Right lobe of liver (tissue), 6 donors: ENCODE data around the gene TOMM6. TPM values are rescaled to one million over a fixed set of nuclear protein-coding genes. Genes with fewer than 3 reads are reported as not detected.

Experiments
- ATAC-seq, 4 donors: fragments of 200-7000 bp; cut with Tn5 transposase; one replicate each; pipeline ENCODE4 v1.9.1; 2020; ENCODE audit warnings: mild to moderate bottlenecking in 4 of 4, moderate library complexity in 4 of 4
- DNase-seq, 3 donors: peaks; one replicate each; pipeline ENCODE4 v3.0.0-alpha.2; 2020
- H3K27ac ChIP-seq, 3 donors: fragments of 200-600 bp; one replicate each; pipeline ENCODE4 v1.8.0; 2022
- H3K27me3 ChIP-seq, 2 donors: fragments of 200-600 bp; one replicate each; pipeline ENCODE4 v1.8.0; 2022
- H3K36me3 ChIP-seq, 4 donors: fragments of 200-600 bp; sonication (generic) in 1 of 4; one replicate each; pipeline versions ENCODE4 v1.5.1 to v1.8.0; 2017 to 2022; ENCODE audit warnings: control low read depth in 1 of 4
- H3K4me1 ChIP-seq, 4 donors: fragments of 200-600 bp; sonication (generic) in 1 of 4; one replicate each; pipeline versions ENCODE4 v1.5.1 to v1.8.0; 2017 to 2022; ENCODE audit warnings: control low read depth in 1 of 4
- H3K4me3 ChIP-seq, 3 donors: fragments of 200-600 bp; one replicate each; pipeline ENCODE4 v1.8.0; 2022
- H3K9me3 ChIP-seq, 4 donors: fragments of 200-600 bp; sonication (generic) in 1 of 4; one replicate each; pipeline versions ENCODE4 v1.5.1 to v1.8.0; 2017 to 2022; ENCODE audit warnings: control low read depth in 1 of 4
- POLR2A ChIP-seq: fragments of 450-650 bp; IDR thresholded peaks from one replicate; pipeline ENCODE4 v1.6.1; 2017; ENCODE audit warnings: antibody characterized with exemption, mild to moderate bottlenecking
- WGBS: methylation state at CpG from one replicate; pipeline ENCODE4 v1.1.6; 2018; ENCODE audit warnings: low coverage, low lambda C conversion rate; ENCODE audit not compliant: insufficient coverage; ENCODE audit errors: missing lambda C conversion rate; 5-methylcytosine and 5-hydroxymethylcytosine counted together
- intact Hi-C, 2 donors: fragments of 100-400 bp; cut with DNase I; formaldehyde crosslinking; loops; one replicate each; pipeline versions ENCODE4 v1.11.2 to v1.14.1; 2022
- total RNA-seq, 6 experiments: library from RNA; depleted of rRNA in 2 of 6; stranded (reverse); fragments of >200 nt in 2 of 6; fragmentation: NEBNext Ultra II Directional in 3 of 6; extraction: Animal tissue kit (Norgen Biotek cat#: 25700) in 3 of 6; gene quantifications; one replicate each; pipeline versions ENCODE4 v1.1.0 to v1.2.4, GENCODE V29; 2016 to 2023
- TF ChIP-seq, protein P1 (sequence below), 4 donors: fragments of 200-600 bp in 3 of 4; fragments of 450-650 bp in 1 of 4; IDR thresholded peaks; one replicate each; pipeline versions ENCODE4 v1.5.1 to v1.8.0; 2016 to 2022; ENCODE audit warnings: antibody characterized with exemption in 4 of 4, mild to moderate bottlenecking in 2 of 4
- donor health status: DM: no; HTN: yes; CAD: no.
- donor health status: DM: no; HTN: no; CAD: no.
- donor health status: DM: no; HTN: no; CAD: no.
- donor health status: DM: no; HTN: yes; CAD: no.
- donor health status: DM: no; HTN: yes; CAD: no.

The TOMM6 gene
- total RNA-seq, 6 experiments from 2014 or later: 61.8 to 104 (median 75.6) TPM

DNA sequence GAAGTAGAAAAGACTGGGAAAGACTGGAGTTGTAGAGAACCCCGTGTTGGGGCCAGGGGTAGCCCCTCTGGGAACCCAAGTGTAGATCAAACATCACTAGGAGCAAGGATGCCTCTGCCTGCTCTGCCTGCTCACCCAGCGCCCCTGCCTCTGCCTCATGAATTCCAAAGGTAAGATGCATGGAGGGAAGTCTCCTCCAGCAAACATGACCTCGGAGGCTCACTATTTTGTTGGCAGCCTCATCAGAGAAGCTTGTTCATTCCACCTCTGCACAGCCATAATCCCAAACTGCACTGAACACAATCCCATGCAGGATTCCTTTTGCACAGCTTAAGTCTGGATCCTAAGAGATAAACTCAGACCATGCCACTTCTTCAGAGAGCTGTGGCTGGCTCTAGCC is 12.7 kb upstream of the TOMM6 start:
- H3K36me3 ChIP-seq: peaks cover 0 to 42% (median 13%) of the 10 kb centered on the region in 4 donors
- no peak overlapping the region for H3K4me3 ChIP-seq
- no peaks in the 10 kb centered on the region for H3K9me3 ChIP-seq
- no peak for DNase-seq
- 73% methylated on average over 2 of the region's 3 CpGs for WGBS
- H3K27me3 ChIP-seq: no peaks in the 10 kb centered on the region
- intact Hi-C loops: no loop called here
- peaks cover 0 to 6% (median 0%) of the 10 kb centered on the region in 4 donors for H3K4me1 ChIP-seq
- no peak for ATAC-seq
- no peak overlapping the region for H3K27ac ChIP-seq
- TF ChIP-seq, protein P1, sequence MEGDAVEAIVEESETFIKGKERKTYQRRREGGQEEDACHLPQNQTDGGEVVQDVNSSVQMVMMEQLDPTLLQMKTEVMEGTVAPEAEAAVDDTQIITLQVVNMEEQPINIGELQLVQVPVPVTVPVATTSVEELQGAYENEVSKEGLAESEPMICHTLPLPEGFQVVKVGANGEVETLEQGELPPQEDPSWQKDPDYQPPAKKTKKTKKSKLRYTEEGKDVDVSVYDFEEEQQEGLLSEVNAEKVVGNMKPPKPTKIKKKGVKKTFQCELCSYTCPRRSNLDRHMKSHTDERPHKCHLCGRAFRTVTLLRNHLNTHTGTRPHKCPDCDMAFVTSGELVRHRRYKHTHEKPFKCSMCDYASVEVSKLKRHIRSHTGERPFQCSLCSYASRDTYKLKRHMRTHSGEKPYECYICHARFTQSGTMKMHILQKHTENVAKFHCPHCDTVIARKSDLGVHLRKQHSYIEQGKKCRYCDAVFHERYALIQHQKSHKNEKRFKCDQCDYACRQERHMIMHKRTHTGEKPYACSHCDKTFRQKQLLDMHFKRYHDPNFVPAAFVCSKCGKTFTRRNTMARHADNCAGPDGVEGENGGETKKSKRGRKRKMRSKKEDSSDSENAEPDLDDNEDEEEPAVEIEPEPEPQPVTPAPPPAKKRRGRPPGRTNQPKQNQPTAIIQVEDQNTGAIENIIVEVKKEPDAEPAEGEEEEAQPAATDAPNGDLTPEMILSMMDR (IDR thresholded peaks at IDR 0.05): no peak
- TF ChIP-seq POLR2A: no peak

DNA sequence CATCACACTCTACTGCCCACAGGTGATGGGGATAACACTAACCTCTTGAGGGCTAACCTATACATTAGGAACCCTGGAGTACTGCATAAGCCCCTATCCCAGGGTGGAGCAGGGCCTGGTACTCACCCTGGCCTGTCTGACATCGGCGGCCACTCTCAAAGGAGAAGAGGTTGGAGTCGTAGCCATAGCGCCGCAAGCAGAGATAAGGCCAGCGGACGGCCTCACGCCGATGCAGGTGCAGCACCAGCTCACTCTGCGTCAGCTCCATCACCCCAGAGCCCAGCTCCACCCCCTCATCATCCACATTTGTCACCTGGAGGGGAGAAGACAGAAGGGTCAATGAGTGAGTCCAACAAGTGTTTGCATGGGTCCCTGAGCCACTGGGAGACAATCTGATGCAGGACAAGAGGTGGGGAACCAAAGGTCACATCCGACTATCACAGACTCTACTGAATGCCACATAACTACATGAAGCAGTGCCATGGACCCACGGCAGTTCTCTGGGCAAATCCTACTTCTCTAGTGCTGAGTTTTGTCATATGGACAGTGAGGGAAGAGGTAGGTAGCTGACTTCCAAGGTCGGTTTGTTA is 12.1 kb upstream of the TOMM6 start:
- intact Hi-C loops: no loop called here
- no peak for TF ChIP-seq POLR2A
- TF ChIP-seq, protein P1 (IDR thresholded peaks at IDR 0.05): no peak
- peaks cover 0 to 6% (median 0%) of the 10 kb centered on the region in 4 donors for H3K4me1 ChIP-seq
- DNase-seq (no peak), ATAC-seq (no peak)
- H3K27me3 ChIP-seq: no peaks in the 10 kb centered on the region
- WGBS: 58% methylated on average over 3 of the region's 13 CpGs
- peaks cover 0 to 42% (median 13%) of the 10 kb centered on the region in 4 donors for H3K36me3 ChIP-seq
- H3K9me3 ChIP-seq: no peaks in the 10 kb centered on the region
- H3K4me3 ChIP-seq: no peak overlapping the region
- no peak overlapping the region for H3K27ac ChIP-seq

DNA sequence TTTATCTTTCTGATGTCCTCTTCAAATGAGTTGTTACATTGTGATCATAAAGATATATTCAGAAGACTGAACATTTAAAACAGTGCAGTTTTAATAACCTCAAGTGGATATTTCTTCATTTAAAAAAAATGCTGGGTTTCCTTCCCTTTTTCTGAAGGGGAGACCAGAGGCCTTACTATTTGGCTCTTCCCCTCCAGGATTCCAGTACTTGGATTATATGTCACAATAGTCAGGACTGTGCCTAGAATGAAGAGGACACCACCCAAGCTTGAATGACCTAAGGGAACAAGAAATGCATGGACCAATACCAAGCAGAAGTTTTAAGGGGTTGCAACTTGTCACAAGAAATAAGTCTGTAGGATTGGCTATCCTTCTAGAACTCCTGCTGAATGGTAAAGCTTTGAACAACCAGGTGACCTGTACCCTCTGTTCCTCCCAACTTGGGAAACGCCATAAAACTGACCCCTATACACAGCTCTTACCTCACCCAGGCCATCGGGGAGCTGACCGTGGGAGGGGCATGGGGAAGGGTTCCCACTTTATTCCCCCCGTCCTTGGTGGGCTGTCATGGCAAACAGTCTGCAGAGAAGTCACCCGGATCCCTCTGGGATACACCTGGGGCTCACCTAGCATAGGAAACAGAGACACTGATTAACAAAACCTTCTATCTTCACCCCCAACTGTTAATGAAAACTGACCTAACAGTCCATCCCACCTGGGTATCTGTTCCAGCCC is 9.8 kb upstream of the TOMM6 start:
- H3K27ac ChIP-seq: no peak overlapping the region
- intact Hi-C loops: no loop called here
- 60% methylated on average over 1 of the region's 5 CpGs for WGBS
- peaks cover 0 to 22% (median 8%) of the 10 kb centered on the region in 4 donors for H3K36me3 ChIP-seq
- H3K9me3 ChIP-seq: no peaks in the 10 kb centered on the region
- peaks cover 0 to 17% (median 5%) of the 10 kb centered on the region in 4 donors for H3K4me1 ChIP-seq
- H3K27me3 ChIP-seq: no peaks in the 10 kb centered on the region
- TF ChIP-seq, protein P1 (IDR thresholded peaks at IDR 0.05): no peak
- no peak for TF ChIP-seq POLR2A
- no peak for DNase-seq
- no peak overlapping the region for H3K4me3 ChIP-seq
- ATAC-seq: no peak

DNA sequence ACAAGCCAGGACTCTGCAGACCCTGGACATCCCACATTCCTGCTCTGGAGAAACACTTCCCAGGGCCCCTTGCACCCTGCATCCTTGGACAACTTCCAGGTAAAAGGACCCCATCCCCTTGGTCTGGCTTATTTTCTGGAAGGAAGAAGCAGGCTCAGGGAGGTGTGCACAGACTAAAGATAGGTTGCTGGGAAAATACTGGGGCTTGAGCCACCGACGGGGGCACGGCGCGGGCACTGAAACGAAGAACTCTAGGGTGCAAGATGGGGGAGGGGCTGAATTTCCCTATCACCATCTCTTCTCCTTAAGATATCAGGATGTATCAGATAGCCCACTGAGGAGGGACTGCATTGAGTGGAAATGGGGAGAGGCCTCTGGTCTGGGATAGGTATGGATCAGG is 8.6 kb upstream of the TOMM6 start:
- Histone ChIP-seq H3K4me1 (peaks cover 0 to 17% (median 5%) of the 10 kb centered on the region in 4 donors), H3K36me3 (peaks cover 0 to 16% (median 8%) of the 10 kb centered on the region in 4 donors), H3K27me3 (no peaks in the 10 kb centered on the region), H3K9me3 (no peaks in the 10 kb centered on the region), H3K27ac (no peak overlapping the region), H3K4me3 (peak overlapping the region; percentile 58 to 76 (median 65))
- intact Hi-C loops: no loop called here
- DNase-seq (no peak), ATAC-seq (no peak)
- WGBS: 27% methylated on average over 6 of the region's 6 CpGs
- TF ChIP-seq POLR2A: no peak
- TF ChIP-seq, protein P1 (IDR thresholded peaks at IDR 0.05): no peak
